B cell (primary cell): ENCODE measurements around the gene STEAP1B.

Experiments
- CTCF ChIP-seq: fragments of 200-600 bp; IDR thresholded peaks from one replicate; pipeline ENCODE4 v1.8.0; 2022; ENCODE audit warnings: antibody characterized with exemption, mild to moderate bottlenecking
- EZH2 ChIP-seq: IDR thresholded peaks from 2 replicates; pipeline ENCODE4 v1.6.1; 2012; ENCODE audit warnings: borderline replicate concordance, low read depth, mild to moderate bottlenecking, moderate library complexity, low read length; ENCODE audit not compliant: insufficient read depth, poor library complexity, severe bottlenecking

DNA sequence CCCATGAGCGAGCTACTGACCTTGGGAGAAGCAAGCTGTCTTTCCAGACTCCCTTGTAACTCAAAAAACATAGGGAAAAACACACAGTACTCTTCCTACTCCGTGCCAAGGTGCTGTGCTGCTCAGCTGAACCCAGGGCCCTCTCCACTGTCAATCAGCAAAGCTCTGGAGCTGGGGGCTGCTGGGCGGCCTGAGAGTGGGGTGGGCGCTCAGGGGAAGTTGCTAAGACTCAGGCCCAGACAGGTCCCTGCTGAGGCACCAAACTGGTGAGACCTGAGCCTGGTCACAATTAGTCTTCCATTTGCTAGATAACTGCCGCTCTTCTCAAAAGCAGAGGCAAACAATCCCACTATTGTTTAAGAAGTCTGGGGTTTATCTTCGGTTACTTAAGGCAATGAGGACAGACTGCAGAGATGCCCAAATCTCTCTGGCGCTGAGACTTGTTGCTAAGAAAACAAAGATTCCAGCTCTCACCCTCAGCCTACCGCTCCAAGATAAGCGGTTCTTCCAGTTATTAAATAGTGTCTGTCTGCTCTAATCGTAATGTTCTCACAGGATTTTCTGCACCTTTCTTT is 22.0 kb downstream of the STEAP1B start:
- TF ChIP-seq EZH2 (no peak), CTCF (no peak)
